SK-N-SH treated with all-trans-retinoic acid at 6 μM for 48 hours (cell line): ENCODE data around the gene SGK1.
"Not testable (repeated sequence)": the region's sequence is repeated elsewhere in the genome, so short reads cannot be mapped to it uniquely, and the experiment has no call there.

ENCODE experiments used
- ATAC-seq: fragments of 200-7000 bp; cut with Tn5 transposase; 3 replicates; pipeline ENCODE4 v1.9.1; 2020; ENCODE audit warnings: mild to moderate bottlenecking, moderate library complexity
- BACH2 ChIP-seq: fragments of 250-450 bp; sonication (Bioruptor Pico); IDR thresholded peaks from 2 replicates; pipeline ENCODE4 v1.9.0; 2021; ENCODE audit warnings: mild to moderate bottlenecking, borderline replicate concordance
- CSRNP3 ChIP-seq: fragments of 250-450 bp; sonication (Bioruptor Pico); IDR thresholded peaks from 2 replicates; pipeline ENCODE4 v1.5.1; 2021; ENCODE audit warnings: mild to moderate bottlenecking, moderate library complexity
- GLIS3 ChIP-seq: fragments of 250-450 bp; sonication (Bioruptor Pico); IDR thresholded peaks from 2 replicates; pipeline ENCODE4 v1.5.0; 2020; ENCODE audit warnings: mild to moderate bottlenecking, moderate library complexity
- ISL1 ChIP-seq: fragments of 250-450 bp; sonication (Bioruptor Pico); IDR thresholded peaks from 2 replicates; pipeline ENCODE4 v2.1.2; 2022; ENCODE audit warnings: mild to moderate bottlenecking, moderate library complexity
- PATZ1 ChIP-seq: fragments of 250-450 bp; sonication (Bioruptor Pico); IDR thresholded peaks from 2 replicates; pipeline ENCODE4 v1.8.0; 2020; ENCODE audit warnings: mild to moderate bottlenecking, moderate library complexity, borderline replicate concordance
- POU6F1 ChIP-seq: fragments of 250-450 bp; sonication (Bioruptor Pico); IDR thresholded peaks from 2 replicates; pipeline ENCODE4 v1.8.0; 2021; ENCODE audit warnings: low read depth, mild to moderate bottlenecking, moderate library complexity, borderline replicate concordance
- TCF4 ChIP-seq: fragments of 250-450 bp; sonication (Bioruptor Pico); IDR thresholded peaks from 2 replicates; pipeline ENCODE4 v1.8.0; 2021; ENCODE audit warnings: mild to moderate bottlenecking, moderate library complexity, borderline replicate concordance
- TOX ChIP-seq: fragments of 250-450 bp; sonication (Bioruptor Pico); IDR thresholded peaks from 2 replicates; pipeline ENCODE4 v1.8.0; 2021; ENCODE audit warnings: mild to moderate bottlenecking, moderate library complexity, borderline replicate concordance
- ZFP3 ChIP-seq: fragments of 250-450 bp; sonication (Bioruptor Pico); IDR thresholded peaks from 2 replicates; pipeline ENCODE4 v1.5.0; 2020; ENCODE audit warnings: mild to moderate bottlenecking, moderate library complexity
- ZFP30 ChIP-seq: fragments of 450-650 bp; formaldehyde crosslinking; IDR thresholded peaks from 2 replicates; pipeline ENCODE4 v1.5.0; 2022; ENCODE audit warnings: mild to moderate bottlenecking, moderate library complexity
- ZNF565 ChIP-seq: fragments of 450-650 bp; formaldehyde crosslinking; conservative IDR thresholded peaks from 2 replicates; pipeline ENCODE4 v1.5.0; 2020; ENCODE audit warnings: low read depth, mild to moderate bottlenecking, moderate library complexity
- ZNF70 ChIP-seq: fragments of 450-650 bp; formaldehyde crosslinking; IDR thresholded peaks from 2 replicates; pipeline ENCODE4 v1.5.0; 2020; ENCODE audit warnings: mild to moderate bottlenecking, moderate library complexity
- ZNF8 ChIP-seq: fragments of 450-650 bp; formaldehyde crosslinking; IDR thresholded peaks from 2 replicates; pipeline ENCODE4 v1.5.0; 2020; ENCODE audit warnings: mild to moderate bottlenecking, moderate library complexity
- TF ChIP-seq, protein P1 (sequence below): fragments of 250-450 bp; sonication (Bioruptor Pico); IDR thresholded peaks from 2 replicates; pipeline ENCODE4 v1.5.1; 2020; ENCODE audit warnings: low read depth, mild to moderate bottlenecking, moderate library complexity
- TF ChIP-seq, protein P2 (sequence below): fragments of 250-450 bp; sonication (Bioruptor Pico); IDR thresholded peaks from 2 replicates; pipeline ENCODE4 v1.5.0; 2020; ENCODE audit warnings: mild to moderate bottlenecking, moderate library complexity

SGK1 gene

DNA sequence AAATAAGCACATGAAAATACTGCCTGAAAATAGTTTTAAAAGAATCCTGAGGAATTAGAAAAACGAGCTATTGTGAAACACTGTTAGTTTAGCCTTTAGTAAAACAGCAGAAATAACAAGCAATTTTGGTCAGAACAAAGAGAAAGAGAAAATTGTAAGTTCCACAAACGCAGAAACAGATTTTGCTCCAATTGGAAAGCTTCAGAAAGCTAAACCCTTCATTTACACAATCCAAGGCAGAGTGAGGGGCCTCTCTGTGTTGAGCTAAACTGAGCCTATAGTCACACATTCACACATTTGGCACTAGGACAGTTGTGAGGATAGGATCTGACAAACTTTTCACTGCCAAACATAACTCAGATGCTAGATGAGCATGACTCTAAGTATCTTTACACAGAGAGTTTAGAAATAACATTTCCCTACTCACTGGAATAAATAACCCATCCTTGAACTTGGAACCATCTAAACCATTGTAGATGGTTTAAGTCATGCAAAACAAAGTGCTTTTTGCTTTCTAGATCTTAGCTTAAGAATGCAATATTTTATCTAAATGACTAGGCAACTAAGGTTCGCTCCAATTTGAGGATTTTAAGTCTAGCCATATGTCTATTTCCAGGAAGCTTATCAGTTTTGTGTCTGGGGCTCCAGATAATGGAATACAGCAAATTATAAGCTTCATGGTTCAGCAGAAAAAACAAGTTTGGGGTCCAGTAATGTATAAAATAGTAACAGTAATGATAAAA is 122.6 kb downstream of the SGK1 start:
- ATAC-seq, result no peak
- TF ChIP-seq ISL1, result peak; percentile 81
- TF ChIP-seq ZFP3, result 0 out of 2 replicates have a peak, but pooled peaks have one; percentile 9
- no peak; the same call in 1 of the 2 replicates for TF ChIP-seq TCF4 (CRISPR knock-in tag)
- TF ChIP-seq ZNF8 (CRISPR knock-in tag), result no peak
- TF ChIP-seq ZFP30 (CRISPR knock-in tag), result no peak
- TF ChIP-seq PATZ1 (CRISPR knock-in tag), result no peak
- TF ChIP-seq ZNF70 (CRISPR knock-in tag), result no peak

DNA sequence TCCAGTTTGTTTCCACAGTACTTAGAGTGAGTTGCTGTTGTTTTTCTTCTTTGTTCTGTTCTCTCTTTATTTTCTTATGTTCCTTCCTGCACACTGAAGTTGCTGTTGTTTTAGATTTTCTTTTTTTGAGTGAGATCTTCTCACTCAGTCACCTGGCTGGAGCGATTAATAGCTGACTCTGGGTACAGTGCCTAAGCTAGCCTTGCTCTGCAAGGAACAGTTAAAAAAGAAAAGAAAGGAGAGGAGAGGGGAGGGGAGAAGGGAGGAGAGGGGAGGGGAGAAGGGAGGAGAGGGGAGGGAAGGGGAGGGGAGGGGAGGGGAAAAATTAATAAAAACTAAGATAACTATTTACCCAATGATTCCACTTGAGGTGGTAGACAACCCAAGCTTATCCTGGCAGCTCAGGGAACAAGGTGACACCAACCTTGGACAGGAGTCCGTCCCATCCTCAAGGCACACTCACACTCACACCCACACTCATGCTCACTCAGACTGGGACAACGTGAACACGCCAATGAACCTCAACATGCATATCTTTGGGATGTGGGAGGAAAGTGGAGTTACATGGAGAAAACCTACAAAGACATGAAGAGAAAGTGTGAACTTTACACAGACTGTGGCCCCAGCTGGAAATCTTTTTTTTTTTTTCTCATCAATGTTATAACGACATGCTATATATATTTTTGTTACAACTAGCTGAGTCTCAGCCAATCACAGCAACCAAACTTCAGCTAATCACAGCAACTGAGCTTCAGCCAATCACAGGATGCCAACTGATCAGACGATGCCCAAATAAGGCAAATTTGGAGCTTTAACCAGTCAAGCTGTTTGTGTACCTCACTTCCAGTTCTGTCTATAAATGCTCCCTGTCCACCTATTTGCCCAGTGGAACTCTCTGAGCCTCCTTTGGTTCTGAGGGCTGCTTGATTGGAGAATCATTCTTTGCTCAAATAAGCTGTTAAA is 124.1 kb downstream of the SGK1 start:
- TF ChIP-seq TCF4 (CRISPR knock-in tag) (no peak), TOX (CRISPR knock-in tag) (no peak), ZNF565 (CRISPR knock-in tag) (no peak), GLIS3 (CRISPR knock-in tag) (no peak), POU6F1 (CRISPR knock-in tag) (no peak), CSRNP3 (CRISPR knock-in tag) (no peak), ZNF8 (CRISPR knock-in tag) (no peak)
- TF ChIP-seq, protein P1, sequence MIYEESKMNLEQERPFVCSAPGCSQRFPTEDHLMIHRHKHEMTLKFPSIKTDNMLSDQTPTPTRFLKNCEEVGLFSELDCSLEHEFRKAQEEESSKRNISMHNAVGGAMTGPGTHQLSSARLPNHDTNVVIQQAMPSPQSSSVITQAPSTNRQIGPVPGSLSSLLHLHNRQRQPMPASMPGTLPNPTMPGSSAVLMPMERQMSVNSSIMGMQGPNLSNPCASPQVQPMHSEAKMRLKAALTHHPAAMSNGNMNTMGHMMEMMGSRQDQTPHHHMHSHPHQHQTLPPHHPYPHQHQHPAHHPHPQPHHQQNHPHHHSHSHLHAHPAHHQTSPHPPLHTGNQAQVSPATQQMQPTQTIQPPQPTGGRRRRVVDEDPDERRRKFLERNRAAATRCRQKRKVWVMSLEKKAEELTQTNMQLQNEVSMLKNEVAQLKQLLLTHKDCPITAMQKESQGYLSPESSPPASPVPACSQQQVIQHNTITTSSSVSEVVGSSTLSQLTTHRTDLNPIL (CRISPR knock-in tag), result no peak
- TF ChIP-seq, protein P2, sequence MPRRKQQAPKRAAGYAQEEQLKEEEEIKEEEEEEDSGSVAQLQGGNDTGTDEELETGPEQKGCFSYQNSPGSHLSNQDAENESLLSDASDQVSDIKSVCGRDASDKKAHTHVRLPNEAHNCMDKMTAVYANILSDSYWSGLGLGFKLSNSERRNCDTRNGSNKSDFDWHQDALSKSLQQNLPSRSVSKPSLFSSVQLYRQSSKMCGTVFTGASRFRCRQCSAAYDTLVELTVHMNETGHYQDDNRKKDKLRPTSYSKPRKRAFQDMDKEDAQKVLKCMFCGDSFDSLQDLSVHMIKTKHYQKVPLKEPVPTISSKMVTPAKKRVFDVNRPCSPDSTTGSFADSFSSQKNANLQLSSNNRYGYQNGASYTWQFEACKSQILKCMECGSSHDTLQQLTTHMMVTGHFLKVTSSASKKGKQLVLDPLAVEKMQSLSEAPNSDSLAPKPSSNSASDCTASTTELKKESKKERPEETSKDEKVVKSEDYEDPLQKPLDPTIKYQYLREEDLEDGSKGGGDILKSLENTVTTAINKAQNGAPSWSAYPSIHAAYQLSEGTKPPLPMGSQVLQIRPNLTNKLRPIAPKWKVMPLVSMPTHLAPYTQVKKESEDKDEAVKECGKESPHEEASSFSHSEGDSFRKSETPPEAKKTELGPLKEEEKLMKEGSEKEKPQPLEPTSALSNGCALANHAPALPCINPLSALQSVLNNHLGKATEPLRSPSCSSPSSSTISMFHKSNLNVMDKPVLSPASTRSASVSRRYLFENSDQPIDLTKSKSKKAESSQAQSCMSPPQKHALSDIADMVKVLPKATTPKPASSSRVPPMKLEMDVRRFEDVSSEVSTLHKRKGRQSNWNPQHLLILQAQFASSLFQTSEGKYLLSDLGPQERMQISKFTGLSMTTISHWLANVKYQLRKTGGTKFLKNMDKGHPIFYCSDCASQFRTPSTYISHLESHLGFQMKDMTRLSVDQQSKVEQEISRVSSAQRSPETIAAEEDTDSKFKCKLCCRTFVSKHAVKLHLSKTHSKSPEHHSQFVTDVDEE (CRISPR knock-in tag), result no peak
- ATAC-seq, result no peak

DNA sequence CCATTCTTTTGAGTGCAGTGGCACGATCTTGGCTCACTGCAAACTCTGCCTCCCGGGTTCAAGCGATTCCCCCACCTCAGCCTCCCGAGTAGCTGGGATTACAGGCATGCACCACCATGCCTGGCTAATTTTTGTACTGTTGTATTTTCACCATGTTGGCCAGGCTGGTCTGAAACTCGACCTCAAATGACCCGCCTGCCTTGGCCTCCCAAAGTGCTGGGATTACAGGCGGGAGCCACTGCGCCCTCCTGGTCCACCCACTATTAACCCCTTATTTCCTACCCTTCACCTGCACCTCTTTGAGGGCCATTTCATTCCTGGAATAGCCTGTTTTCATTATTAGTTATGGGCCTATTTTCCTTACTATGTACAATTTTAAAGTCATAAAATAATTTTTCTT is 125.3 kb downstream of the SGK1 start:
- not testable (repeated sequence) for ATAC-seq

DNA sequence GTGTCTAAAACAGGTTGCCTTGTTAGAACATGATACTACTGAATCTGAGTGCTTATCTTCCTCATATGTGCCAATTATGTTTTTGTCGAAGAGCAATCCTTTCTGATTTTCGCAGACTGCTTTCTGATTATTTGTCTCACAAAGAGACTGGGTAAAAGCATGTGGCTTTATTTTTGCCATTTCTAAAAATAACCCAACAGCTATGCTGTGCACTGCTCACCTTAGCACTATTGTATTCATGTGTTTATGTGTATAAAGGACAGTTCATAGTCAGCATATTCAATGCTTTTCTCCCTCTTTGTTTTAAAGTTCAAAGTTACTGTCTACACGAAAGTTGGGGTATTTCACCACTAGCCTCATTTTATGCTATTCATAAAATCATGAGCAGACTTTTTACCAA is 127.0 kb downstream of the SGK1 start:
- TF ChIP-seq TCF4 (CRISPR knock-in tag) (no peak), BACH2 (CRISPR knock-in tag) (no peak)
- ATAC-seq, result no peak
